K562 (cell line): ENCODE measurements around the gene STX1A. TPM values are rescaled to one million over a fixed set of nuclear protein-coding genes. Genes with fewer than 3 reads are reported as not detected.

Experiments
- HNRNPH1 ChIP-seq: fragments of 200-400 bp; formaldehyde crosslinking; optimal IDR thresholded peaks from 2 replicates; pipeline ENCODE3; 2017; ENCODE audit warnings: low read depth, mild to moderate bottlenecking, low read length, moderate library complexity
- KAT7 ChIP-seq: sonication (generic); formaldehyde crosslinking; IDR thresholded peaks from 2 replicates; pipeline ENCODE4 v1.8.0; 2022; ENCODE audit warnings: missing genetic modification reagents, mild to moderate bottlenecking, borderline replicate concordance
- KLF6 ChIP-seq: fragments of 250-450 bp; sonication (Bioruptor Pico); IDR thresholded peaks from 2 replicates; pipeline ENCODE4 v1.4.0; 2020; ENCODE audit warnings: mild to moderate bottlenecking, moderate library complexity, borderline replicate concordance
- MCM7 ChIP-seq, 2 experiments: fragments of 450-650 bp; IDR thresholded peaks; 2 replicates each; pipeline ENCODE4 v1.6.1; 2016 to 2018
- NCOA4 ChIP-seq: fragments of 450-650 bp; IDR thresholded peaks from 2 replicates; pipeline ENCODE4 v1.6.1; 2018; ENCODE audit warnings: mild to moderate bottlenecking; ENCODE audit not compliant: partially characterized antibody
- POLR3G ChIP-seq: IDR thresholded peaks from 2 replicates; pipeline ENCODE4 v1.6.1; 2011; ENCODE audit not compliant: insufficient read length, insufficient replicate concordance; ENCODE audit errors: extremely low read depth
- SAP30 ChIP-seq: fragments of 200-600 bp; sonication (generic); IDR thresholded peaks from 2 replicates; pipeline ENCODE4 v1.6.1; 2012; ENCODE audit warnings: borderline replicate concordance, low read depth, mild to moderate bottlenecking, moderate library complexity, low read length, control low read depth, inconsistent platforms; ENCODE audit not compliant: insufficient read depth, poor library complexity, severe bottlenecking
- TAL1 ChIP-seq: fragments of 450-650 bp; IDR thresholded peaks from 2 replicates; pipeline ENCODE4 v1.6.1; 2016; ENCODE audit warnings: mild to moderate bottlenecking
- ZFPM2 ChIP-seq: fragments of 250-450 bp; sonication (Bioruptor Pico); IDR thresholded peaks from 2 replicates; pipeline ENCODE4 v1.5.1; 2022; ENCODE audit warnings: mild to moderate bottlenecking
- ZNF121 ChIP-seq: sonication (generic); formaldehyde crosslinking; conservative IDR thresholded peaks from 2 replicates; pipeline ENCODE4 v1.8.0; 2022; ENCODE audit warnings: missing genetic modification reagents
- ZNF133 ChIP-seq: fragments of 250-450 bp; sonication (Bioruptor Pico); IDR thresholded peaks from 2 replicates; pipeline ENCODE4 v1.4.0; 2020; ENCODE audit warnings: mild to moderate bottlenecking
- ZNF134 ChIP-seq: fragments of 250-450 bp; sonication (Bioruptor Pico); conservative IDR thresholded peaks from 2 replicates; pipeline ENCODE4 v1.4.0; 2020
- ZNF197 ChIP-seq: fragments of 200-800 bp; sonication (Bioruptor generic); IDR thresholded peaks from 2 replicates; pipeline ENCODE4 v1.6.1; 2016; ENCODE audit warnings: low read depth, missing genetic modification characterization, missing compliant biosample characterization
- polyA plus RNA-seq, 8 experiments: library from polyadenylated mRNA; depleted of rRNA in 4 of 8; stranded (reverse) in 5 of 8; unstranded in 3 of 8; fragments of >200 nt; fragmentation: Nextera tagmentation in 2 of 8; fragmentation: Illumina TruSeq in 1 of 8; extraction: Ambion mirVana in 2 of 8; extraction: Trizol in 1 of 8; gene quantifications; 2 replicates each; pipeline versions ENCODE4 v1.2.1 to v1.2.3, GENCODE V29; 2011 to 2014; ENCODE audit warnings: inconsistent platforms in 1 of 8, missing spikeins in 1 of 8
- total RNA-seq, 7 experiments: library from RNA; depleted of rRNA in 6 of 7; stranded (reverse); fragments of >200 nt in 6 of 7; fragmentation: Illumina TruSeq in 2 of 7; extraction: Trizol in 2 of 7; gene quantifications; 2 replicates each; pipeline versions ENCODE4 v1.2.1 to v1.2.3, GENCODE V29; 2011 to 2021; ENCODE audit warnings: low replicate concordance in 1 of 7
- TF ChIP-seq, protein P1 (sequence below), 2 experiments: IDR thresholded peaks in 1 of 2; conservative IDR thresholded peaks in 1 of 2; 2 replicates each; pipeline ENCODE4 v1.6.1; 2016; ENCODE audit warnings: low read depth in 2 of 2, mild to moderate bottlenecking in 1 of 2, missing compliant biosample characterization in 1 of 2, missing genetic modification characterization in 1 of 2, moderate library complexity in 1 of 2
- TF ChIP-seq, protein P2 (sequence below): sonication (generic); formaldehyde crosslinking; IDR thresholded peaks from 2 replicates; pipeline ENCODE4 v1.8.0; 2022; ENCODE audit warnings: mild to moderate bottlenecking, missing genetic modification reagents
- TF ChIP-seq, protein P3 (sequence below), 2 experiments: fragments of 450-650 bp in 1 of 2; sonication (generic) in 1 of 2; formaldehyde crosslinking; conservative IDR thresholded peaks; 2 replicates each; pipeline versions ENCODE4 v1.4.0 to v1.8.1; 2020 to 2022; ENCODE audit warnings: mild to moderate bottlenecking in 1 of 2, missing genetic modification reagents in 1 of 2
- TF ChIP-seq, protein P4 (sequence below): IDR thresholded peaks from 3 replicates; pipeline ENCODE4 v1.6.1; 2011; ENCODE audit warnings: borderline replicate concordance, mild to moderate bottlenecking; ENCODE audit not compliant: insufficient read length, insufficient read depth
- TF ChIP-seq, protein P5 (sequence below): fragments of 250-450 bp; sonication (Bioruptor Pico); IDR thresholded peaks from 2 replicates; pipeline ENCODE4 v1.8.0; 2022; ENCODE audit warnings: moderate library complexity, mild to moderate bottlenecking, inconsistent platforms

STX1A gene
- total and polyA plus RNA-seq, 9 of the 15 experiments (the other 6 are each of a cell fraction or from before 2014, with no cell fraction given) = 0.04 to 15.1 (median 6.3) TPM

DNA sequence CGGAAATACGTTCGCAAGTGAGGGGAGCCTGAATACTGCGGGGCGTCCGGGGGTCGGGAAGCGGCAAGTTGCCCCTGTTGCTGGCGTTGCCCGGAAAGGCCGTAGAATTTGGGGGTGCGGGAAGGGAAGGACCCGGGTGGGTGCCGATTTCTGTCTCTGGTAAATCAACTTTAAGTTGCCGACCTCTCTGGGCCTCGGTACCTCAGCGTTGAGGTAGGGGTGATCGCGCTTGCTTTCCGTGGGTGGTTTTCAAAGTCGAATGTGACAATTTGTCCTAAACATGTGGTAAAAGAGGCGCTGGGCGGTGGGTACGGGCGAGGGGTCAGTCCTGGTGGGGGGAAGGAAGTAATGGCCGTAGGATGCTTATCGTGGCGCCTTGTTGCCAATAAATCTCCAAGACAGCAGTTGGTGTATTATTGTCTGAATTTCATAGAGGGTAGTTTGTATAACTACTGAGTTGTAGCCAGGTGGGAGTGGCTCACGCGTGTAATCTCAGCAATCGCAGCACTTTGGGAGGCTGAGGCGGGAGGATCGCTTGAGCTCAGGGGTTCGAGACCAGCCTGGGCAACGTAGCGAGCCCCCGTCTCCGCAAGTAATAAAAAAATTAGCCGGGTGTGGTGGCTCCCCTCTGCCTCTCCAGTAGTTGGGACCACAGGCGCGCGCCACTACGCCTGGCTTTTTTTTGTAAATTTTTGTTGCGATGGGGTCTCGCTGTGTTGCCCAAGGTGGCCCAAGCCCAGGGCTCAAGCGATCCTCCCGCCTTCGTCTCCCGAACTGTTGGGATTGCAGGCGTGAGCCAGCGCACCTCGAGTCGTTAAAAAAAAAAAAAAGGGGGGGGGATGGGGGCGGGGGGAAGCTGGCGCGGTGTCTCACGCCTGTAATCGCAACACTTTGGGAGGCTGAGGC, 35.4 kb downstream of the STX1A start (continued):
- TF ChIP-seq, protein P1, sequence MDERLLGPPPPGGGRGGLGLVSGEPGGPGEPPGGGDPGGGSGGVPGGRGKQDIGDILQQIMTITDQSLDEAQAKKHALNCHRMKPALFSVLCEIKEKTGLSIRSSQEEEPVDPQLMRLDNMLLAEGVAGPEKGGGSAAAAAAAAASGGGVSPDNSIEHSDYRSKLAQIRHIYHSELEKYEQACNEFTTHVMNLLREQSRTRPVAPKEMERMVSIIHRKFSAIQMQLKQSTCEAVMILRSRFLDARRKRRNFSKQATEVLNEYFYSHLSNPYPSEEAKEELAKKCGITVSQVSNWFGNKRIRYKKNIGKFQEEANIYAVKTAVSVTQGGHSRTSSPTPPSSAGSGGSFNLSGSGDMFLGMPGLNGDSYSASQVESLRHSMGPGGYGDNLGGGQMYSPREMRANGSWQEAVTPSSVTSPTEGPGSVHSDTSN (CRISPR knock-in tag; IDR thresholded peaks at IDR 0.05; ENCODE audit: low read depth) = no peak
- TF ChIP-seq, protein P1 (tag; conservative IDR thresholded peaks at IDR 0.05; ENCODE audit: low read depth) = peak; percentile 67; the same call in 1 of the 2 replicates
- TF ChIP-seq KLF6 = no peak
- TF ChIP-seq, protein P2, sequence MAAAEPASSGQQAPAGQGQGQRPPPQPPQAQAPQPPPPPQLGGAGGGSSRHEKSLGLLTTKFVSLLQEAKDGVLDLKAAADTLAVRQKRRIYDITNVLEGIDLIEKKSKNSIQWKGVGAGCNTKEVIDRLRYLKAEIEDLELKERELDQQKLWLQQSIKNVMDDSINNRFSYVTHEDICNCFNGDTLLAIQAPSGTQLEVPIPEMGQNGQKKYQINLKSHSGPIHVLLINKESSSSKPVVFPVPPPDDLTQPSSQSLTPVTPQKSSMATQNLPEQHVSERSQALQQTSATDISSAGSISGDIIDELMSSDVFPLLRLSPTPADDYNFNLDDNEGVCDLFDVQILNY (CRISPR knock-in tag) = no peak
- TF ChIP-seq, protein P3, sequence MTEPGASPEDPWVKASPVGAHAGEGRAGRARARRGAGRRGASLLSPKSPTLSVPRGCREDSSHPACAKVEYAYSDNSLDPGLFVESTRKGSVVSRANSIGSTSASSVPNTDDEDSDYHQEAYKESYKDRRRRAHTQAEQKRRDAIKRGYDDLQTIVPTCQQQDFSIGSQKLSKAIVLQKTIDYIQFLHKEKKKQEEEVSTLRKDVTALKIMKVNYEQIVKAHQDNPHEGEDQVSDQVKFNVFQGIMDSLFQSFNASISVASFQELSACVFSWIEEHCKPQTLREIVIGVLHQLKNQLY (CRISPR knock-in tag; conservative IDR thresholded peaks at IDR 0.05) = no peak
- TF ChIP-seq SAP30 = no peak
- peak; percentile 86 for TF ChIP-seq ZNF121 (CRISPR knock-in tag)
- TF ChIP-seq MCM7 (IDR thresholded peaks at IDR 0.05) = no peak
- TF ChIP-seq NCOA4 = no peak
- no peak for TF ChIP-seq ZNF133
- no peak for TF ChIP-seq POLR3G
- TF ChIP-seq KAT7 (CRISPR knock-in tag) = no peak
- no peak for TF ChIP-seq TAL1
- TF ChIP-seq, protein P4, sequence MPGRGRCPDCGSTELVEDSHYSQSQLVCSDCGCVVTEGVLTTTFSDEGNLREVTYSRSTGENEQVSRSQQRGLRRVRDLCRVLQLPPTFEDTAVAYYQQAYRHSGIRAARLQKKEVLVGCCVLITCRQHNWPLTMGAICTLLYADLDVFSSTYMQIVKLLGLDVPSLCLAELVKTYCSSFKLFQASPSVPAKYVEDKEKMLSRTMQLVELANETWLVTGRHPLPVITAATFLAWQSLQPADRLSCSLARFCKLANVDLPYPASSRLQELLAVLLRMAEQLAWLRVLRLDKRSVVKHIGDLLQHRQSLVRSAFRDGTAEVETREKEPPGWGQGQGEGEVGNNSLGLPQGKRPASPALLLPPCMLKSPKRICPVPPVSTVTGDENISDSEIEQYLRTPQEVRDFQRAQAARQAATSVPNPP = no peak
- TF ChIP-seq ZNF134 = no peak
- TF ChIP-seq ZFPM2 (CRISPR knock-in tag) = no peak
- TF ChIP-seq ZNF197 (CRISPR knock-in tag) = no peak
- TF ChIP-seq, protein P5, sequence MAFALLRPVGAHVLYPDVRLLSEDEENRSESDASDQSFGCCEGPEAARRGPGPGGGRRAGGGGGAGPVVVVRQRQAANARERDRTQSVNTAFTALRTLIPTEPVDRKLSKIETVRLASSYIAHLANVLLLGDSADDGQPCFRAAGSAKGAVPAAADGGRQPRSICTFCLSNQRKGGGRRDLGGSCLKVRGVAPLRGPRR (CRISPR knock-in tag) = no peak
- no peak for TF ChIP-seq HNRNPH1
